Endothelial cell of umbilical vein (primary cell): Measurements from ENCODE around the gene CX3CR1. TPM values are rescaled to one million over a fixed set of nuclear protein-coding genes. Genes with fewer than 3 reads are reported as not detected.
A peak's percentile ranks its signal among the peaks of the same experiment; 100 is the strongest.

ENCODE experiments used
- BruUV-seq: library from RNA; stranded (reverse); fragments of 400-500 nt; replicated peaks from 2 replicates; lab custom pipeline; 2021; lab: Mats Ljungman, UMichigan
- CTCF ChIA-PET: fragments of 300-600, 350-600 bp; sonication (Branson Sonifier 250); formaldehyde crosslinking; loops from one replicate; lab custom pipeline; 2021; ENCODE audit warnings: antibody characterized with exemption, inconsistent platforms; lab: Charles Lee
- POLR2A ChIA-PET: fragments of 300-600, 350-600 bp; sonication (Branson Sonifier 250); formaldehyde crosslinking; loops from one replicate; lab custom pipeline; 2021; ENCODE audit warnings: antibody characterized with exemption, inconsistent platforms; lab: Charles Lee
- DNase-seq: peaks from one replicate; pipeline ENCODE4 v3.0.0-alpha.2; 2011; ENCODE audit warnings: low read depth, low spot score
- FAIRE-seq: peaks from 2 replicates; lab custom pipeline; 2011; peaks lifted over from hg19 to GRCh38; lab: Jason Lieb, UNC
- H2AFZ ChIP-seq: 2 replicates; pipeline ENCODE4 v1.6.0; 2012; ENCODE audit warnings: low read depth, low read length, control low read depth, inconsistent platforms
- H3K27ac ChIP-seq: 2 replicates; pipeline ENCODE4 v1.5.1; 2011; ENCODE audit warnings: low read depth, mild to moderate bottlenecking, control low read depth, low read length, moderate library complexity; ENCODE audit not compliant: insufficient read depth
- H3K27me3 ChIP-seq, 2 experiments: 2 replicates each; pipeline versions ENCODE4 v1.6.0 to v1.6.1; 2011; ENCODE audit warnings: low read length in 2 of 2, mixed read lengths in 1 of 2; ENCODE audit not compliant: control insufficient read depth in 2 of 2, insufficient read depth in 2 of 2
- H3K36me3 ChIP-seq, 2 experiments: 2 replicates in 1 of 2; 3 replicates in 1 of 2; pipeline ENCODE4 v1.5.1; 2011; ENCODE audit warnings: low read length in 2 of 2, mild to moderate bottlenecking in 1 of 2, moderate library complexity in 1 of 2; ENCODE audit not compliant: control insufficient read depth in 2 of 2, insufficient read depth in 2 of 2; ENCODE audit errors: extremely low read depth in 1 of 2
- H3K4me1 ChIP-seq: 3 replicates; pipeline ENCODE4 v1.5.1; 2011; ENCODE audit warnings: mild to moderate bottlenecking, low read length; ENCODE audit not compliant: control insufficient read depth, insufficient read depth; ENCODE audit errors: extremely low read depth
- H3K4me2 ChIP-seq: 2 replicates; pipeline ENCODE4 v1.6.1; 2011; ENCODE audit warnings: low read length, control low read depth, mixed read lengths; ENCODE audit not compliant: insufficient read depth
- H3K4me3 ChIP-seq, 3 experiments: fragments of 200-600 bp in 1 of 3; sonication (generic), shearing (Covaris generic) in 1 of 3; replicated peaks in 1 of 3; 2 replicates each; pipeline ENCODE4 v1.5.1; 2011 to 2016; ENCODE audit warnings: control low read depth in 3 of 3, low read length in 3 of 3, mild to moderate bottlenecking in 2 of 3, inconsistent platforms in 1 of 3, low read depth in 1 of 3, moderate library complexity in 1 of 3; ENCODE audit not compliant: insufficient read depth in 1 of 3
- H3K79me2 ChIP-seq: 2 replicates; pipeline ENCODE4 v1.6.0; 2012; ENCODE audit warnings: low read length, inconsistent platforms; ENCODE audit not compliant: control insufficient read depth, insufficient read depth
- H3K9ac ChIP-seq: replicated peaks from 2 replicates; pipeline ENCODE3; 2011; ENCODE audit warnings: low read length, control low read depth; ENCODE audit not compliant: insufficient read depth; ENCODE audit errors: extremely low read depth
- H3K9me1 ChIP-seq: replicated peaks from 3 replicates; pipeline ENCODE4 v1.6.0; 2011; ENCODE audit warnings: mild to moderate bottlenecking, low read length; ENCODE audit not compliant: control insufficient read depth, insufficient read depth; ENCODE audit errors: extremely low read depth
- H3K9me3 ChIP-seq: replicated peaks from 2 replicates; pipeline ENCODE4 v1.5.1; 2012; ENCODE audit warnings: low read length, inconsistent platforms; ENCODE audit not compliant: control insufficient read depth, insufficient read depth
- H4K20me1 ChIP-seq: replicated peaks from 2 replicates; pipeline ENCODE3; 2011; ENCODE audit warnings: mild to moderate bottlenecking, low read length; ENCODE audit not compliant: control insufficient read depth, insufficient read depth; ENCODE audit errors: extremely low read depth
- CTCF ChIP-seq, 2 donors: IDR thresholded peaks; 1 replicate in 1 of 2; 2 replicates in 1 of 2; pipeline ENCODE4 v1.5.1; 2011; ENCODE audit warnings: low read length in 2 of 2, mild to moderate bottlenecking in 2 of 2, moderate library complexity in 2 of 2, control low read depth in 1 of 2, inconsistent platforms in 1 of 2, low read depth in 1 of 2; ENCODE audit not compliant: insufficient read depth in 1 of 2; ENCODE audit errors: extremely low read depth in 1 of 2
- EZH2 ChIP-seq: IDR thresholded peaks from 2 replicates; pipeline ENCODE4 v1.6.1; 2012; ENCODE audit warnings: borderline replicate concordance, low read depth, mild to moderate bottlenecking, moderate library complexity, low read length, inconsistent platforms; ENCODE audit not compliant: severe bottlenecking
- FOS ChIP-seq: IDR thresholded peaks from 2 replicates; pipeline ENCODE4 v1.6.1; 2011; ENCODE audit warnings: mild to moderate bottlenecking, low read length, moderate library complexity, borderline replicate concordance; ENCODE audit not compliant: insufficient read depth
- GATA2 ChIP-seq: IDR thresholded peaks from 2 replicates; pipeline ENCODE4 v1.7.0; 2011; ENCODE audit warnings: low read depth, mild to moderate bottlenecking, moderate library complexity, mixed read lengths, low read length; ENCODE audit not compliant: insufficient read length, insufficient read depth
- JUN ChIP-seq: IDR thresholded peaks from 2 replicates; pipeline ENCODE4 v1.6.1; 2011; ENCODE audit warnings: borderline replicate concordance, low read depth; ENCODE audit not compliant: insufficient read length, insufficient read depth
- MAX ChIP-seq: IDR thresholded peaks from 2 replicates; pipeline ENCODE4 v1.6.1; 2011; ENCODE audit not compliant: insufficient read depth, insufficient read length
- MYC ChIP-seq: IDR thresholded peaks from one replicate; pipeline ENCODE4 v1.6.1; 2011; ENCODE audit warnings: mild to moderate bottlenecking, low read depth, low read length
- POLR2A ChIP-seq: IDR thresholded peaks from 2 replicates; pipeline ENCODE4 v1.6.1; 2012; ENCODE audit warnings: low read depth, mild to moderate bottlenecking, control low read depth, low read length
- POLR2AphosphoS5 ChIP-seq: IDR thresholded peaks from 2 replicates; pipeline ENCODE4 v1.6.1; 2012; ENCODE audit warnings: low read depth, mild to moderate bottlenecking, control low read depth, low read length, moderate library complexity; ENCODE audit not compliant: insufficient read depth
- dilution Hi-C: fragments of 300-500 bp; cut with MboI; formaldehyde crosslinking; loops from one replicate; pipeline ENCODE4 v1.15.0; 2019; ENCODE audit warnings: low sequenced_read_pairs; ENCODE audit not compliant: extremely low pct_ligation_motif_present
- intact Hi-C: fragments of 100-400 bp; cut with micrococcal nuclease; formaldehyde crosslinking; loops from one replicate; pipeline ENCODE4 v1.10.0; 2022
- polyA plus RNA-seq, 4 experiments: library from polyadenylated mRNA; depleted of rRNA in 3 of 4; stranded (reverse) in 3 of 4; unstranded in 1 of 4; fragments of >200 nt; gene quantifications; 2 replicates each; pipeline versions ENCODE4 v1.2.1 to v1.2.3, GENCODE V29; 2011 to 2012; ENCODE audit warnings: missing spikeins in 1 of 4
- total RNA-seq: library from RNA; stranded (reverse); gene quantifications from 2 replicates; pipeline ENCODE4 v1.2.3, GENCODE V29; 2021

The CX3CR1 gene
- total and polyA plus RNA-seq, 2 donors (not counting 3 experiments of a cell fraction or from before 2014, with no cell fraction given), result not detected

GRCh38 chr3:39284457-39284881 lies 4.6 kb upstream of the CX3CR1 start:
- peak overlapping the region; percentile 74 for H3K4me2 ChIP-seq
- ChIA-PET POLR2A (no interaction called here), CTCF (interaction anchor here (4.6 to 11.4 kb wide), 2 partner anchors 92 to 158 kb away, joined by 183 to 449 read pairs; partner anchors contain the start of gene XIRP1)
- peak overlapping the region; percentile 97 for H2AFZ ChIP-seq
- no peak overlapping the region for H3K27ac ChIP-seq
- no peaks in the 10 kb centered on the region for H3K36me3 ChIP-seq
- DNase-seq (no peak), FAIRE-seq (no peak)
- intact Hi-C loops, result no loop called here
- H3K4me1 ChIP-seq, result peaks cover 5% of the 10 kb centered on the region
- no peaks in the 10 kb centered on the region for H4K20me1 ChIP-seq
- no peaks in the 10 kb centered on the region for H3K9me1 ChIP-seq
- no peaks in the 10 kb centered on the region for H3K79me2 ChIP-seq
- H3K9me3 ChIP-seq, result no peaks in the 10 kb centered on the region
- dilution Hi-C loops, result no loop called here
- BruUV-seq, result no TSS peak
- TF ChIP-seq GATA2, result no peak
- TF ChIP-seq EZH2, result no peak
- TF ChIP-seq CTCF (IDR thresholded peaks at IDR 0.05; ENCODE audit: extremely low read depth in 1 of 2, insufficient read depth in 1 of 2, low read depth in 1 of 2, low read length in 2 of 2), result no peak
- no peak for TF ChIP-seq MYC
- TF ChIP-seq POLR2AphosphoS5, result no peak
- no peak for TF ChIP-seq FOS
- TF ChIP-seq JUN, result no peak
- no peak for TF ChIP-seq MAX
- TF ChIP-seq POLR2A, result no peak
- no peak overlapping the region for H3K9ac ChIP-seq
- H3K27me3 ChIP-seq, result peaks cover 0 to 1% of the 10 kb centered on the region in 2 experiments
- peak overlapping the region in 1 of 3 experiments; percentile 40 for H3K4me3 ChIP-seq
